ENCODE measurements around the gene PHACTR1. TPM values are rescaled to one million over a fixed set of nuclear protein-coding genes. Genes with fewer than 3 reads are reported as not detected.

PHACTR1 gene
- total RNA-seq, 1 experiment from 2014 or later = 15.5 TPM

GRCh38 chr6:13012977-13013680 is 296.6 kb downstream of the PHACTR1 start:
- POLR2A ChIA-PET = interaction anchor here (1.1 kb wide), 1 partner anchor 56 kb away, joined by 3 read pairs; no protein-coding TSS in a partner anchor
- H3K27ac Mint-ChIP-seq = no peak overlapping the region

GRCh38 chr6:13013681-13014503 is 297.3 kb downstream of the PHACTR1 start:
- DNase-seq (ENCODE audit: low spot score) = peak; percentile 45
- H3K36me3 Mint-ChIP-seq = no peaks in the 10 kb centered on the region
- H3K27me3 Mint-ChIP-seq (ENCODE audit: low read depth) = peaks cover 54% of the 10 kb centered on the region
- TF ChIP-seq ZNF121 (CRISPR knock-in tag; IDR thresholded peaks at IDR 0.05) = no peak
- no peak for TF ChIP-seq ELF4 (CRISPR knock-in tag; IDR thresholded peaks at IDR 0.05; ENCODE audit: low read depth)
- ChIA-PET POLR2A (interaction anchor here (1.1 kb wide), 1 partner anchor 56 kb away, joined by 3 read pairs; no protein-coding TSS in a partner anchor), CTCF (interaction anchor here (0.5 to 2.4 kb wide), 11 partner anchors 21 to 376 kb away, joined by 3 to 15 read pairs (median 4); no protein-coding TSS in a partner anchor)
- H3K27ac Mint-ChIP-seq = no peak overlapping the region
- H3K9me3 Mint-ChIP-seq = no peaks in the 10 kb centered on the region
- H3K4me3 Mint-ChIP-seq = peak overlapping the region; percentile 84
- H3K4me1 Mint-ChIP-seq = peaks cover 40% of the 10 kb centered on the region
- ATAC-seq = peak; percentile 14

More at GRCh38 chr6:13012977-13013680, 296.6 kb downstream of the PHACTR1 start:
- peak; percentile 38; the same call in 1 of the 2 replicates for TF ChIP-seq MAX (CRISPR knock-in tag; IDR thresholded peaks at IDR 0.05)
- TF ChIP-seq SMAD4 (CRISPR knock-in tag; IDR thresholded peaks at IDR 0.05) = no peak
- TF ChIP-seq NFYB (CRISPR knock-in tag; conservative IDR thresholded peaks at IDR 0.05; ENCODE audit: low read depth) = 0 out of 2 replicates have a peak, but pooled peaks have one; percentile 28
- TF ChIP-seq ZNF416 (CRISPR knock-in tag; IDR thresholded peaks at IDR 0.05) = no peak
- TF ChIP-seq NR3C1 (CRISPR knock-in tag; conservative IDR thresholded peaks at IDR 0.05; ENCODE audit: low read depth) = no peak
- no peak for TF ChIP-seq NR1H2 (CRISPR knock-in tag; IDR thresholded peaks at IDR 0.05)
- no peak for TF ChIP-seq ZNF232 (CRISPR knock-in tag; IDR thresholded peaks at IDR 0.05)
- no peak for TF ChIP-seq JUN (CRISPR knock-in tag; IDR thresholded peaks at IDR 0.05)
- TF ChIP-seq ETV6 (CRISPR knock-in tag; IDR thresholded peaks at IDR 0.05) = peak; percentile 51; the same call in 1 of the 2 replicates
- peak; percentile 65 for TF ChIP-seq USF2 (CRISPR knock-in tag; IDR thresholded peaks at IDR 0.05)
- TF ChIP-seq, protein P1, sequence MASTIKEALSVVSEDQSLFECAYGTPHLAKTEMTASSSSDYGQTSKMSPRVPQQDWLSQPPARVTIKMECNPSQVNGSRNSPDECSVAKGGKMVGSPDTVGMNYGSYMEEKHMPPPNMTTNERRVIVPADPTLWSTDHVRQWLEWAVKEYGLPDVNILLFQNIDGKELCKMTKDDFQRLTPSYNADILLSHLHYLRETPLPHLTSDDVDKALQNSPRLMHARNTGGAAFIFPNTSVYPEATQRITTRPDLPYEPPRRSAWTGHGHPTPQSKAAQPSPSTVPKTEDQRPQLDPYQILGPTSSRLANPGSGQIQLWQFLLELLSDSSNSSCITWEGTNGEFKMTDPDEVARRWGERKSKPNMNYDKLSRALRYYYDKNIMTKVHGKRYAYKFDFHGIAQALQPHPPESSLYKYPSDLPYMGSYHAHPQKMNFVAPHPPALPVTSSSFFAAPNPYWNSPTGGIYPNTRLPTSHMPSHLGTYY (CRISPR knock-in tag; IDR thresholded peaks at IDR 0.05) = no peak
- TF ChIP-seq TEAD1 (CRISPR knock-in tag; IDR thresholded peaks at IDR 0.05) = peak; percentile 44; the same call in 1 of the 2 replicates
- Mint-ChIP-seq H3K27me3 (ENCODE audit: low read depth) (peaks cover 54% of the 10 kb centered on the region), H3K36me3 (no peaks in the 10 kb centered on the region), H3K9me3 (no peaks in the 10 kb centered on the region), H3K4me1 (peaks cover 40% of the 10 kb centered on the region), H3K4me3 (peak overlapping the region; percentile 84)
- CTCF ChIA-PET = interaction anchor here (0.5 to 2.4 kb wide), 8 partner anchors 20 to 375 kb away, joined by 3 to 15 read pairs (median 4); no protein-coding TSS in a partner anchor
- DNase-seq (ENCODE audit: low spot score) (peak; percentile 84), ATAC-seq (peak; percentile 89)

GRCh38 chr6:13014504-13015378 is 298.2 kb downstream of the PHACTR1 start:
- H3K27me3 Mint-ChIP-seq (ENCODE audit: low read depth) = peaks cover 54% of the 10 kb centered on the region
- no peaks in the 10 kb centered on the region for H3K9me3 Mint-ChIP-seq
- ChIA-PET POLR2A (no interaction called here), CTCF (interaction anchor here (0.8 to 2.4 kb wide), 6 partner anchors 22 to 106 kb away, joined by 3 to 15 read pairs (median 6); no protein-coding TSS in a partner anchor)
- ATAC-seq (peak; percentile 59), DNase-seq (ENCODE audit: low spot score) (peak; percentile 68)
- H3K27ac Mint-ChIP-seq = no peak overlapping the region
- no peaks in the 10 kb centered on the region for H3K36me3 Mint-ChIP-seq
- peaks cover 40% of the 10 kb centered on the region for H3K4me1 Mint-ChIP-seq
- H3K4me3 Mint-ChIP-seq = peak overlapping the region; percentile 82
- TF ChIP-seq, protein P2, sequence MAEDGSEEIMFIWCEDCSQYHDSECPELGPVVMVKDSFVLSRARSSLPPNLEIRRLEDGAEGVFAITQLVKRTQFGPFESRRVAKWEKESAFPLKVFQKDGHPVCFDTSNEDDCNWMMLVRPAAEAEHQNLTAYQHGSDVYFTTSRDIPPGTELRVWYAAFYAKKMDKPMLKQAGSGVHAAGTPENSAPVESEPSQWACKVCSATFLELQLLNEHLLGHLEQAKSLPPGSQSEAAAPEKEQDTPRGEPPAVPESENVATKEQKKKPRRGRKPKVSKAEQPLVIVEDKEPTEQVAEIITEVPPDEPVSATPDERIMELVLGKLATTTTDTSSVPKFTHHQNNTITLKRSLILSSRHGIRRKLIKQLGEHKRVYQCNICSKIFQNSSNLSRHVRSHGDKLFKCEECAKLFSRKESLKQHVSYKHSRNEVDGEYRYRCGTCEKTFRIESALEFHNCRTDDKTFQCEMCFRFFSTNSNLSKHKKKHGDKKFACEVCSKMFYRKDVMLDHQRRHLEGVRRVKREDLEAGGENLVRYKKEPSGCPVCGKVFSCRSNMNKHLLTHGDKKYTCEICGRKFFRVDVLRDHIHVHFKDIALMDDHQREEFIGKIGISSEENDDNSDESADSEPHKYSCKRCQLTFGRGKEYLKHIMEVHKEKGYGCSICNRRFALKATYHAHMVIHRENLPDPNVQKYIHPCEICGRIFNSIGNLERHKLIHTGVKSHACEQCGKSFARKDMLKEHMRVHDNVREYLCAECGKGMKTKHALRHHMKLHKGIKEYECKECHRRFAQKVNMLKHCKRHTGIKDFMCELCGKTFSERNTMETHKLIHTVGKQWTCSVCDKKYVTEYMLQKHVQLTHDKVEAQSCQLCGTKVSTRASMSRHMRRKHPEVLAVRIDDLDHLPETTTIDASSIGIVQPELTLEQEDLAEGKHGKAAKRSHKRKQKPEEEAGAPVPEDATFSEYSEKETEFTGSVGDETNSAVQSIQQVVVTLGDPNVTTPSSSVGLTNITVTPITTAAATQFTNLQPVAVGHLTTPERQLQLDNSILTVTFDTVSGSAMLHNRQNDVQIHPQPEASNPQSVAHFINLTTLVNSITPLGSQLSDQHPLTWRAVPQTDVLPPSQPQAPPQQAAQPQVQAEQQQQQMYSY (CRISPR knock-in tag; IDR thresholded peaks at IDR 0.05) = peak; percentile 57; the same call in 1 of the 2 replicates
- TF ChIP-seq ARID4B (CRISPR knock-in tag; IDR thresholded peaks at IDR 0.05; ENCODE audit: borderline replicate concordance) = peak; percentile 14; the same call in 1 of the 2 replicates
- no peak for TF ChIP-seq TP53 (CRISPR knock-in tag; IDR thresholded peaks at IDR 0.05)

Data from WTC11 (cell line).